Suprapubic skin (tissue), 4 donors: ENCODE data around the gene OR6B1. TPM values are rescaled to one million over a fixed set of nuclear protein-coding genes. Genes with fewer than 3 reads are reported as not detected.

Experiments
- DNase-seq, 2 donors: peaks; one replicate each; pipeline ENCODE4 v3.0.0-alpha.2; 2019; ENCODE audit warnings: low spot score in 2 of 2
- H3K27ac ChIP-seq: fragments of 200-600 bp; sonication (generic); one replicate; pipeline ENCODE4 v1.5.1; 2019
- H3K27me3 ChIP-seq: fragments of 200-600 bp; sonication (generic); one replicate; pipeline ENCODE4 v1.5.1; 2019
- H3K36me3 ChIP-seq: fragments of 200-600 bp; sonication (generic); one replicate; pipeline ENCODE4 v1.5.1; 2019
- H3K4me1 ChIP-seq: fragments of 200-600 bp; sonication (generic); one replicate; pipeline ENCODE4 v1.5.1; 2019
- H3K4me3 ChIP-seq: fragments of 200-600 bp; sonication (generic); one replicate; pipeline ENCODE4 v1.5.1; 2019; ENCODE audit warnings: mild to moderate bottlenecking
- H3K9me3 ChIP-seq: fragments of 200-600 bp; sonication (generic); one replicate; pipeline ENCODE4 v1.5.1; 2019
- CTCF ChIP-seq, 2 donors: fragments of 200-600 bp in 1 of 2; fragments of 450-650 bp in 1 of 2; sonication (generic) in 1 of 2; IDR thresholded peaks; one replicate each; pipeline ENCODE4 v1.5.1; 2016 to 2019; ENCODE audit warnings: antibody characterized with exemption in 2 of 2, mild to moderate bottlenecking in 1 of 2, moderate library complexity in 1 of 2
- EP300 ChIP-seq: sonication (generic); formaldehyde crosslinking; IDR thresholded peaks from one replicate; pipeline ENCODE4 v1.6.1; 2017; ENCODE audit warnings: antibody characterized with exemption
- POLR2A ChIP-seq, 2 donors: fragments of 450-650 bp; IDR thresholded peaks; one replicate each; pipeline ENCODE4 v1.6.1; 2017; ENCODE audit warnings: antibody characterized with exemption in 2 of 2, mild to moderate bottlenecking in 2 of 2, moderate library complexity in 2 of 2
- POLR2AphosphoS5 ChIP-seq, 3 donors: sonication (generic); formaldehyde crosslinking; IDR thresholded peaks; one replicate each; pipeline ENCODE4 v1.6.1; 2017; ENCODE audit warnings: antibody characterized with exemption in 3 of 3
- WGBS: methylation state at CpG from one replicate; pipeline ENCODE4 v1.1.5; 2018; 5-methylcytosine and 5-hydroxymethylcytosine counted together
- total RNA-seq, 4 donors: library from RNA; depleted of rRNA; stranded (reverse); fragments of >200 nt; gene quantifications; one replicate each; pipeline ENCODE4 v1.1.0, GENCODE V29; 2016

The OR6B1 gene
- total RNA-seq, 4 donors from 2014 or later, result not detected

DNA sequence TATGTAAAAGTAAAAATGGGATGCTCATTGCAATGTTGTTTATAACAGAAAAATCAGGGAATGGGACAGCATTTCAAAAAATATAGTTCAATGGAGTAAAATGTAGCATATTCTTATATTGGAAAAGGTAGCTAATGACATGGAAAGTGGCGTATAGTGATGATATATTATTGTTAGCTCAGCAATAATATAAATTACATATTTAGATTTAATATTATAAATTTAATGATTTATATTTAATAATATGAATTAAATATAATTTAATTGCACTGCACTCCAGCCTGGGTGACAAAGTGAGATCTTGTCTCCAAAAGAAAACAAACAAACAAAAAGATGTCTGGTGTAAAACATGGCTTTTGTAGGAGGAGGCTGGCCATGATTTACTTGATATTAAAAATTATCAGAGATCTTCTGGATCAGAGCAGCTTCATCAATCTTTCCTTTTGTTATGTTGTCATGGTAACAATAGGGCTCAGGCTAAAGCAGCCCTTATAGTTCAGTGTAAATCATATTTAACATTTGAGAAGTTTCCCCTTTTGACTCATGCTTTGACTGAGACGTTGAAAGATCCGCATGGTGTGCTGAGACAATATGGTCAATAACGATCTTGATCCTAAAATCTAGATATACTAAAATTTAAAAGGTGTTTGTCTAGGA is 23.2 kb downstream of the OR6B1 start:
- no peak overlapping the region for H3K4me3 ChIP-seq
- H3K9me3 ChIP-seq, result no peaks in the 10 kb centered on the region
- H3K27me3 ChIP-seq, result no peaks in the 10 kb centered on the region
- no peak for TF ChIP-seq EP300
- no peak for TF ChIP-seq POLR2AphosphoS5 (IDR thresholded peaks at IDR 0.05)
- no peak for TF ChIP-seq CTCF (IDR thresholded peaks at IDR 0.05)
- no peaks in the 10 kb centered on the region for H3K4me1 ChIP-seq
- H3K27ac ChIP-seq, result no peak overlapping the region
- WGBS, result 79% methylated on average over 4 of the region's 4 CpGs
- no peak for DNase-seq
- H3K36me3 ChIP-seq, result no peaks in the 10 kb centered on the region

DNA sequence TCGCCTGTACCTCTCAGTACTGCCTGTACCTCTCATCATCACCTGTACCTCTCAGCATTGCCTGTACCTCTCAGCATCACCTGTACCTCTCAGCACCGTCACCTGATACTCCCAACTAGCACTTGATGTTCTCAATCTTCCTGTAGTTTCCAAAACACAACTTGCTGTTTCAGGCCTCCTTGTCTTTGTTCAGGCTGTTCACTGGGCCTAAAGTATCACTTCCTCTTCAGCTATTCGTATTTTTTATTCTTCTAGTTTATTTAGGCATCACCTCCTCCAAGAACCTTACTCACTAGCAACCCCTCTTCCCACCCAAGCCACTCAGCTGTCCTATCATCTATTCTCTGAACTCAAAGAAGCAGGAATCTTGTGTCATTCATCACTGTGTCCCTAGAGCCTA is 24.1 kb downstream of the OR6B1 start:
- 74% methylated on average over 3 of the region's 3 CpGs for WGBS
- DNase-seq, result no peak
- TF ChIP-seq POLR2A (IDR thresholded peaks at IDR 0.05) (no peak), POLR2AphosphoS5 (IDR thresholded peaks at IDR 0.05) (no peak), EP300 (no peak)
- no peaks in the 10 kb centered on the region for H3K4me1 ChIP-seq
- no peaks in the 10 kb centered on the region for H3K27me3 ChIP-seq
- no peak overlapping the region for H3K27ac ChIP-seq
- no peaks in the 10 kb centered on the region for H3K36me3 ChIP-seq
- H3K4me3 ChIP-seq, result no peak overlapping the region
- H3K9me3 ChIP-seq, result no peaks in the 10 kb centered on the region

GRCh38 chr7:144026203-144026883 is 26.2 kb downstream of the OR6B1 start:
- no peaks in the 10 kb centered on the region for H3K27me3 ChIP-seq
- no peak overlapping the region for H3K4me3 ChIP-seq
- no peak for TF ChIP-seq POLR2A (IDR thresholded peaks at IDR 0.05)
- TF ChIP-seq POLR2AphosphoS5 (IDR thresholded peaks at IDR 0.05), result no peak
- TF ChIP-seq CTCF (IDR thresholded peaks at IDR 0.05), result no peak
- no peak for TF ChIP-seq EP300
- no peak for DNase-seq
- WGBS, result 50% methylated on average over 4 of the region's 4 CpGs
- no peaks in the 10 kb centered on the region for H3K36me3 ChIP-seq
- H3K4me1 ChIP-seq, result no peaks in the 10 kb centered on the region
- no peaks in the 10 kb centered on the region for H3K9me3 ChIP-seq
- no peak overlapping the region for H3K27ac ChIP-seq

DNA sequence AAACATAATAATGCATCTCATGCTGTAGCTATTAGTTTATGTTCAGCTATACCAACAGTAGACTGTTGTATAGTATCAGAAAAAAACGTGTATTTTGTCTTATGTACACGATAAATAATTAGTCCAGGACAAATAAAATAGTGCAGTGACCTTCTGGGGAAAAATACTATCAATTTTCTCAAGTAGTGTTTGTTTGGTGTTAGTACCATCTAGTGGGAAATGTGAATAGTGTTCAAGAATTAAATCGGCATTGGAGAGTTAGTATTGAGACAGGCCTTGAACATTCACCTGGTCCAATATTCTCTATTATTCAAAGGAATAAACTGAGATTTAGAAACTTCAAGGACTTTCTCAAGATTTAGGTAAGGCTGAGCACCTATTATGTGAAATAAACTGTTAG is 26.9 kb downstream of the OR6B1 start:
- H3K4me1 ChIP-seq, result no peaks in the 10 kb centered on the region
- H3K27me3 ChIP-seq, result no peaks in the 10 kb centered on the region
- no peaks in the 10 kb centered on the region for H3K9me3 ChIP-seq
- peak in 1 of 2 donors; percentile 18 for TF ChIP-seq CTCF (IDR thresholded peaks at IDR 0.05)
- no peak for TF ChIP-seq POLR2A (IDR thresholded peaks at IDR 0.05)
- H3K27ac ChIP-seq, result no peak overlapping the region
- no peaks in the 10 kb centered on the region for H3K36me3 ChIP-seq
- no peak for DNase-seq
- no peak overlapping the region for H3K4me3 ChIP-seq
- 13% methylated on average over 3 of the region's 3 CpGs for WGBS

GRCh38 chr7:144027974-144028373 is 27.9 kb downstream of the OR6B1 start:
- H3K4me1 ChIP-seq, result no peaks in the 10 kb centered on the region
- H3K4me3 ChIP-seq, result no peak overlapping the region
- H3K27ac ChIP-seq, result no peak overlapping the region
- 39% methylated on average over 1 of the region's 1 CpG for WGBS
- no peak for DNase-seq
- H3K9me3 ChIP-seq, result no peaks in the 10 kb centered on the region
- no peak for TF ChIP-seq POLR2AphosphoS5 (IDR thresholded peaks at IDR 0.05)
- no peak for TF ChIP-seq EP300
- no peak for TF ChIP-seq CTCF (IDR thresholded peaks at IDR 0.05)
- no peak for TF ChIP-seq POLR2A (IDR thresholded peaks at IDR 0.05)
- H3K36me3 ChIP-seq, result no peaks in the 10 kb centered on the region
- no peaks in the 10 kb centered on the region for H3K27me3 ChIP-seq
